ENCODE data around the gene CACNA1C. TPM values are rescaled to one million over a fixed set of nuclear protein-coding genes. Genes with fewer than 3 reads are reported as not detected.
"Not testable (repeated sequence)": the region's sequence is repeated elsewhere in the genome, so short reads cannot be mapped to it uniquely, and the experiment has no call there.

CACNA1C gene
- total and polyA plus RNA-seq, 4 donors: 14.8 to 22.2 (median 18.3) TPM

- Histone ChIP-seq H3K27ac (ENCODE audit: low read depth, low read length) (no peak overlapping the region), H3K9me3 (ENCODE audit: control insufficient read depth, insufficient read depth, low read length) (no peaks in the 10 kb centered on the region), H3K4me3 (ENCODE audit: low read depth, low read length) (no peak overlapping the region), H3K4me1 (ENCODE audit: control insufficient read depth, insufficient read depth, low read length) (peaks cover 8% of the 10 kb centered on the region), H3K27me3 (ENCODE audit: control insufficient read depth, insufficient read depth, low read length) (no peaks in the 10 kb centered on the region), H3K36me3 (ENCODE audit: control insufficient read depth, insufficient read depth, low read length) (no peaks in the 10 kb centered on the region)
- 66% methylated on average over 9 of the region's 11 CpGs for WGBS (ENCODE audit: insufficient coverage)
- no peak for DNase-seq (ENCODE audit: low read depth in 4 of 6, low spot score in 6 of 6)
Observed at GRCh38 chr12:2737656-2738241, 685.0 kb downstream of the CACNA1C start.

GRCh38 chr12:2739069-2739468, 686.3 kb downstream of the CACNA1C start:
- Histone ChIP-seq H3K36me3 (ENCODE audit: control insufficient read depth, insufficient read depth, low read length) (no peaks in the 10 kb centered on the region), H3K4me1 (ENCODE audit: control insufficient read depth, insufficient read depth, low read length) (peaks cover 8% of the 10 kb centered on the region), H3K9me3 (ENCODE audit: control insufficient read depth, insufficient read depth, low read length) (no peaks in the 10 kb centered on the region), H3K27me3 (ENCODE audit: control insufficient read depth, insufficient read depth, low read length) (no peaks in the 10 kb centered on the region), H3K27ac (ENCODE audit: low read depth, low read length) (no peak overlapping the region), H3K4me3 (ENCODE audit: low read depth, low read length) (no peak overlapping the region)
- no peak for DNase-seq (ENCODE audit: low read depth in 4 of 6, low spot score in 6 of 6)
- WGBS (ENCODE audit: insufficient coverage): 80% methylated on average over 11 of the region's 11 CpGs

GRCh38 chr12:2739832-2740641, 687.2 kb downstream of the CACNA1C start:
- H3K27me3 ChIP-seq (ENCODE audit: control insufficient read depth, insufficient read depth, low read length): no peaks in the 10 kb centered on the region
- H3K27ac ChIP-seq (ENCODE audit: low read depth, low read length): no peak overlapping the region
- WGBS (ENCODE audit: insufficient coverage): 25% methylated on average over 2 of the region's 11 CpGs
- no peak overlapping the region for H3K4me3 ChIP-seq (ENCODE audit: low read depth, low read length)
- H3K9me3 ChIP-seq (ENCODE audit: control insufficient read depth, insufficient read depth, low read length): no peaks in the 10 kb centered on the region
- H3K36me3 ChIP-seq (ENCODE audit: control insufficient read depth, insufficient read depth, low read length): no peaks in the 10 kb centered on the region
- DNase-seq (ENCODE audit: low read depth in 4 of 6, low spot score in 6 of 6): peak in 5 of 6 donors; percentile 11 to 90 (median 49)
- H3K4me1 ChIP-seq (ENCODE audit: control insufficient read depth, insufficient read depth, low read length): peaks cover 8% of the 10 kb centered on the region

DNA sequence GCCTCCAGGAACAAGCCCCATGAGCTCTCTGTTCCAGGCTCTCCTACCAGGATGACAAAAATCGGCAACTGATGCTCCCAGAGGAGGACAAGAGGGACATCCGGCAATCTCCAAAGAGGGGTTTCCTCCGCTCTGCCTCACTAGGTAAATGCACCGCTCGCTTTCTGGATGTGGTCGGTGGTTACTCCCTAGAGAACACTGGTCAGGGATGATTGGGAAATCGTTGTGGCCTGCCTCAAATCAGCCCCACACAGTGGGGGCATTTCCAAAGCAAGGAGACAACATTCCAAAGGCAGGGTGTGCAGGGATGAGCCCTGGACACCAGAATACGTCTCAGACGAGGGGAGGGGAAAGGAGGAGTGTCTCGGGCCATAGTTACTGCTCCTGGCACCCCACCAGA, 689.2 kb downstream of the CACNA1C start:
- not testable (repeated sequence) for H3K4me3 ChIP-seq (ENCODE audit: low read depth, low read length); H3K4me1 ChIP-seq (ENCODE audit: control insufficient read depth, insufficient read depth, low read length); DNase-seq (ENCODE audit: low read depth in 4 of 6, low spot score in 6 of 6); H3K9me3 ChIP-seq (ENCODE audit: control insufficient read depth, insufficient read depth, low read length); H3K27ac ChIP-seq (ENCODE audit: low read depth, low read length); H3K36me3 ChIP-seq (ENCODE audit: control insufficient read depth, insufficient read depth, low read length); H3K27me3 ChIP-seq (ENCODE audit: control insufficient read depth, insufficient read depth, low read length)
- WGBS (ENCODE audit: insufficient coverage): 77% methylated on average over 2 of the region's 10 CpGs

DNA sequence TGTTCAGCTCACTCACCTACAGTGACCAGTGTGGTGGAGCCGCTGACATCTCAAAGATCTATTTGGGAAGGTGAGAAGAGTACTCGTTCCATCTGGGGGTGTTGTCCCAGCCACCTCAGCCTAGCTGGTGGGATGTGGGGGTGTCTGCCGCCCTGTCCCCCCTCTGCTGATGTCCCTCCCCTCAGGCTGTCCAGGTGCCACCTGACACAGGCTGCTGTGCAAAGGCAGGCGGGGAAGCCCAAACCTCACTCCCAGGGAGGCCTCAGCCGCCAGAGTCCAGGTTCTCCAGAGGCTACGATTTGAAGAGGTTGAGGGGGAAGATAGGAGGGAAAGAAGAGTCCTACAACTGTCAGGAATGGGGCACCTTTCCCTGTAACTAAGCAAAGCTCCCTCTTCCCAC, 690.7 kb downstream of the CACNA1C start:
- Histone ChIP-seq H3K36me3 (ENCODE audit: control insufficient read depth, insufficient read depth, low read length) (no peaks in the 10 kb centered on the region), H3K27me3 (ENCODE audit: control insufficient read depth, insufficient read depth, low read length) (no peaks in the 10 kb centered on the region), H3K27ac (ENCODE audit: low read depth, low read length) (no peak overlapping the region), H3K4me1 (ENCODE audit: control insufficient read depth, insufficient read depth, low read length) (peaks cover 8% of the 10 kb centered on the region), H3K4me3 (ENCODE audit: low read depth, low read length) (no peak overlapping the region), H3K9me3 (ENCODE audit: control insufficient read depth, insufficient read depth, low read length) (no peaks in the 10 kb centered on the region)
- no peak for DNase-seq (ENCODE audit: low read depth in 4 of 6, low spot score in 6 of 6)
- 100% methylated on average over 1 of the region's 6 CpGs for WGBS (ENCODE audit: insufficient coverage)

- no peak overlapping the region for H3K27ac ChIP-seq (ENCODE audit: low read depth, low read length)
- H3K4me3 ChIP-seq (ENCODE audit: low read depth, low read length): no peak overlapping the region
- DNase-seq (ENCODE audit: low read depth in 4 of 6, low spot score in 6 of 6): no peak
- no peaks in the 10 kb centered on the region for H3K9me3 ChIP-seq (ENCODE audit: control insufficient read depth, insufficient read depth, low read length)
- H3K27me3 ChIP-seq (ENCODE audit: control insufficient read depth, insufficient read depth, low read length): no peaks in the 10 kb centered on the region
- H3K36me3 ChIP-seq (ENCODE audit: control insufficient read depth, insufficient read depth, low read length): no peaks in the 10 kb centered on the region
- H3K4me1 ChIP-seq (ENCODE audit: control insufficient read depth, insufficient read depth, low read length): no peaks in the 10 kb centered on the region
- WGBS (ENCODE audit: insufficient coverage): no CpG with 5 or more reads among the region's 2 CpGs
Observed at GRCh38 chr12:2745655-2746054, 692.9 kb downstream of the CACNA1C start.

Other genes starting within 250 kb of the CACNA1C start
- 1 to 10 TPM; 1.4 to 3.2 TPM for gene LRTM2, start 232.4 kb upstream of the CACNA1C start, total RNA-seq
- 1 to 10 TPM; 7.4 to 9.6 TPM for gene LRTM2, start 232.4 kb upstream of the CACNA1C start, polyA plus RNA-seq (ENCODE audit: insufficient read length in 2 of 2)
- gene CACNA2D4, start 134.3 kb upstream of the CACNA1C start, total RNA-seq: 1 to 10 TPM; 1.8 TPM
- gene CACNA2D4, start 134.3 kb upstream of the CACNA1C start, polyA plus RNA-seq (ENCODE audit: insufficient read length in 2 of 2): 1 to 10 TPM in 1 of 2 donors, under 1 TPM in 1; 0.95 to 1.6 TPM
- gene DCP1B, start 48.5 kb upstream of the CACNA1C start, total RNA-seq: 10 to 100 TPM; 11.7 to 13.7 TPM
- 10 to 100 TPM; 16.6 to 16.7 TPM for gene DCP1B, start 48.5 kb upstream of the CACNA1C start, polyA plus RNA-seq (ENCODE audit: insufficient read length in 2 of 2)